AG09309 (cell line): ENCODE measurements around the gene L3HYPDH.
"Not testable (repeated sequence)": the region's sequence is repeated elsewhere in the genome, so short reads cannot be mapped to it uniquely, and the experiment has no call there.

Experiments used
- DNase-seq: peaks from one replicate; pipeline ENCODE4 v3.0.0-alpha.2; 2010; ENCODE audit warnings: low read depth
- H3K4me3 ChIP-seq: 2 replicates; pipeline ENCODE4 v1.5.1; 2011; ENCODE audit warnings: mild to moderate bottlenecking, low read depth, low read length, moderate library complexity; ENCODE audit not compliant: control insufficient read depth
- TF ChIP-seq, protein P1 (sequence below): IDR thresholded peaks from 2 replicates; pipeline ENCODE4 v1.5.1; 2011; ENCODE audit warnings: mild to moderate bottlenecking, low read depth, low read length, inconsistent platforms; ENCODE audit not compliant: insufficient read depth, control insufficient read depth; ENCODE audit errors: missing control alignments

L3HYPDH gene

DNA sequence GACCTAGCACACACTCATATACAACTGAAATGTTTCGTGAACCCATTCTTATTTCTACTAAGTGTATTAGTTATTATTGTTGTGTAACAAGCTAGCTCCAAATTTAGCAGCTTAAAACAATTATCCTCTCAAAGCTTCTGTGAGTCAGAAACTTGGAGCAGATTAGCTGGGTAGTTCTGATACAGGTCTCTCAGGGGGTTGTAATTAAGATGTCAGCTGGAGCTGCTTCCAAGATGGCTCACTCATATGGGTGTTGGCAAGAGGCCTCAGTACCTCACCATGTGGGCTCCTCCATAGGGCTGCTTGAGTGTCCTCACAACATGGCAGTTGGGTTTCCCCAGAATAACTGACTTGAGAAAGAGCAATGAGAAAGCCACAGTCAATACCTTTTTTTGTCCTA, 28.8 kb downstream of the L3HYPDH start:
- no peak overlapping the region for H3K4me3 ChIP-seq
- peak; percentile 41 for DNase-seq
- TF ChIP-seq, protein P1, sequence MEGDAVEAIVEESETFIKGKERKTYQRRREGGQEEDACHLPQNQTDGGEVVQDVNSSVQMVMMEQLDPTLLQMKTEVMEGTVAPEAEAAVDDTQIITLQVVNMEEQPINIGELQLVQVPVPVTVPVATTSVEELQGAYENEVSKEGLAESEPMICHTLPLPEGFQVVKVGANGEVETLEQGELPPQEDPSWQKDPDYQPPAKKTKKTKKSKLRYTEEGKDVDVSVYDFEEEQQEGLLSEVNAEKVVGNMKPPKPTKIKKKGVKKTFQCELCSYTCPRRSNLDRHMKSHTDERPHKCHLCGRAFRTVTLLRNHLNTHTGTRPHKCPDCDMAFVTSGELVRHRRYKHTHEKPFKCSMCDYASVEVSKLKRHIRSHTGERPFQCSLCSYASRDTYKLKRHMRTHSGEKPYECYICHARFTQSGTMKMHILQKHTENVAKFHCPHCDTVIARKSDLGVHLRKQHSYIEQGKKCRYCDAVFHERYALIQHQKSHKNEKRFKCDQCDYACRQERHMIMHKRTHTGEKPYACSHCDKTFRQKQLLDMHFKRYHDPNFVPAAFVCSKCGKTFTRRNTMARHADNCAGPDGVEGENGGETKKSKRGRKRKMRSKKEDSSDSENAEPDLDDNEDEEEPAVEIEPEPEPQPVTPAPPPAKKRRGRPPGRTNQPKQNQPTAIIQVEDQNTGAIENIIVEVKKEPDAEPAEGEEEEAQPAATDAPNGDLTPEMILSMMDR: no peak

DNA sequence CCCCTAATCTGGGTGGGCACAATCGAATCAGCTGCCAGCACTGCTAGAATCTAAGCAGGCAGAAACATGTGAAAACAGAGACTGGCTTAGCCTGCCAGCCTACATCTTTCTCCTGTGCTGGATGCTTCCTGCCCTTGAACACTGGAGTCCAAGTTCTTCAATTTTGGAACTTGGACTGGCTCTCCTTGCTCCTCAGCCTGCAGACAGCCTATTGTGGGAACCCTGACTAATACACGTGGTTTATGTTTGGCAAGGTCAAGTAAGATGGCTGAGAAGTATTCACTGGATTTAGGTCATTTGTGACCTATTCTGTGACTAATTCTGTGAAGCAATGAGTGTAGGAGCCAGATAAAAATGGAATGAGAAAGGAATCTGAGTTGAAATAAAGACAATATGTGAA, 30.1 kb downstream of the L3HYPDH start:
- TF ChIP-seq, protein P1: no peak
- H3K4me3 ChIP-seq: no peak overlapping the region
- DNase-seq: peak; percentile 92

- H3K4me3 ChIP-seq: no peak overlapping the region
- DNase-seq: no peak
- TF ChIP-seq, protein P1: no peak
Measured at GRCh38 chr14:59451849-59452248, 32.4 kb downstream of the L3HYPDH start.

DNA sequence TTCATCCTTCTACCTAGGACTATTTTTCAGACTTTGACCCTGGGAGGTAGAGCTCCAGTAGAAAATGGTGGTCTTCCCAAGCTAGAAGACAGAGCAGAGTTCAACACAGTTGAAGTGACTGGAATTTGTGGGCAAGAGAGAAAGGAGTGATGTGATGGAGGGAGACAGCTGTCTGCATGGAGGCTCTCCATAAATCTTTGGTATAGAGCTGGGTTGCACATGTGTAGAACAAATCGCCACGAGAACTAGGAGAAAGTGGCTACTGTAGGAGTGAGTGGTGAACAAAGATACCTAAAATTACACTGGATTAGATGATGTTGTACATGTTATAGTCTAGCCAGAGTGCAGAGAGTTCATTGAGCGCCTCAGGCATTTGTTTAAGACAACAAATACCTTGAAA, 33.5 kb downstream of the L3HYPDH start:
- no peak overlapping the region for H3K4me3 ChIP-seq
- TF ChIP-seq, protein P1: no peak
- no peak for DNase-seq

DNA sequence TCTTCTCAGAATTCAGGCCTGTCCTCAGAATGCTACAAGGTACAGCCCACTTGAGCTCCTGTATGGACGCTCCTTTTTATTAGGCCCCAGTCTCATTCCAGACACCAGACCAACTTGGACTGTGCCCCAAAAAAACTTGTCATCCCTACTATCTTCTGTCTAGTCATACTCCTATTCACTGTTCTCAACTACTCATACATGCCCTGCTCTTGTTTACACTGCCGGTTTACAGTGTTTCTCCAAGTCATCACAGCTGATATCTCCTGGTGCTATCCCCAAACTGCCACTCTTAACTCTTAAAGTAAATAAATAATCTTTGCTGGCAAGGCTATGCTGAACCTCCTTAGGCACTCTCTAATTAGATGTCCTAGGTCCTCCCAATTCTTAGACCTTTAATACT, 35.5 kb downstream of the L3HYPDH start:
- H3K4me3 ChIP-seq, DNase-seq: not testable (repeated sequence)

DNA sequence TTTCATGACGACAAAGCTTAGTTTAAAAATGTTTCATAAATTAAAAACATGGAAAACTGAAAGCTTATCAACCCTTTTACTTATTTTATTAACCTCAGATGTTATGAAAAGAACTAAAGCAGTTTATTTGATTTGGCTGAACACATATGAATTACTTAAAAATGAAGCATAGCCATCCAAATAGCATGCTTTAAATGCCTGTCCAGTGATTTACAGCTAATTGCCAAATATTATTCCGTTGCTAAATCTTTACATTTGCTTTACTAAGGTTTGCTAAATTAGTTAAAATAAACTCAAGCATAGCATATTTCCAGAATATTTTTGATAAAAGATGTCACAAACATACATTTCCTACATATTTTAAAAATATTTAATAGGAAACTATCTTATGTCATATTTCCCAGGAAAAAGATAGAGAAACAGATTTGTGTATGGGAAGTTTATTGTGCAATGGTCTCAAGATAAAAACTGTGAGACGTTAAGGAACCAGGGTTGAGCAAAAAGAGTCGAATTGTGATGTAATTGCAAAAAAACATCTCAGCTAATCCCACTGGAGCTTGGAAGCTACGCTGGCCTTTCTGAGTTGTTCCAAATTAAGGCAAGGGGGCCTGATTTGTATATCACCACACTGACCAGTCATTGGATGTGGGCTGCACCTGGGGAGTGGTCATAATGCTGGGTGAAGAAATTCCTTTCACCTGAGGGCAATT, 44.8 kb downstream of the L3HYPDH start:
- TF ChIP-seq, protein P1: no peak
- no peak overlapping the region for H3K4me3 ChIP-seq
- DNase-seq: peak; percentile 47

GRCh38 chr14:59438195-59438647, 46.0 kb downstream of the L3HYPDH start:
- no peak for DNase-seq
- TF ChIP-seq, protein P1: no peak
- no peak overlapping the region for H3K4me3 ChIP-seq
